Upper lobe of left lung (tissue), 6 donors: ENCODE measurements around the gene GP1BB. TPM values are rescaled to one million over a fixed set of nuclear protein-coding genes. Genes with fewer than 3 reads are reported as not detected.

Source experiments
- ATAC-seq, 2 donors: fragments of 200-7000 bp; cut with Tn5 transposase; one replicate each; pipeline ENCODE4 v1.9.1; 2022; ENCODE audit warnings: mild to moderate bottlenecking in 2 of 2, moderate library complexity in 2 of 2; ENCODE audit not compliant: low FRiP score in 2 of 2
- DNase-seq, 2 donors: peaks; one replicate each; pipeline ENCODE4 v3.0.0-alpha.2; 2019 to 2020
- H3K27ac ChIP-seq, 4 donors: fragments of 200-600 bp; sonication (generic); one replicate each; pipeline ENCODE4 v1.5.1; 2016 to 2019
- H3K27me3 ChIP-seq, 4 donors: fragments of 200-600 bp; sonication (generic); one replicate each; pipeline ENCODE4 v1.5.1; 2017 to 2019
- H3K36me3 ChIP-seq, 4 donors: fragments of 200-600 bp; sonication (generic); one replicate each; pipeline ENCODE4 v1.5.1; 2016 to 2019
- H3K4me1 ChIP-seq, 4 donors: fragments of 200-600 bp; sonication (generic); one replicate each; pipeline ENCODE4 v1.5.1; 2018 to 2019
- H3K4me3 ChIP-seq, 4 donors: fragments of 200-600 bp; sonication (generic); one replicate each; pipeline ENCODE4 v1.5.1; 2017 to 2019; ENCODE audit warnings: mild to moderate bottlenecking in 2 of 4, moderate library complexity in 1 of 4
- H3K9me3 ChIP-seq, 4 donors: fragments of 200-600 bp; sonication (generic); one replicate each; pipeline ENCODE4 v1.5.1; 2018 to 2019
- CTCF ChIP-seq, 6 experiments: fragments of 450-650 bp in 4 of 6; fragments of 200-600 bp in 2 of 6; sonication (generic) in 2 of 6; IDR thresholded peaks; one replicate each; pipeline ENCODE4 v1.5.1; 2016 to 2019; ENCODE audit warnings: antibody characterized with exemption in 6 of 6
- EP300 ChIP-seq, 4 donors: sonication (generic); formaldehyde crosslinking; IDR thresholded peaks; one replicate each; pipeline ENCODE4 v1.5.1; 2017; ENCODE audit warnings: antibody characterized with exemption in 4 of 4, control low read depth in 2 of 4
- POLR2A ChIP-seq, 4 donors: fragments of 450-650 bp; IDR thresholded peaks; one replicate each; pipeline ENCODE4 v1.5.1; 2016 to 2017; ENCODE audit warnings: antibody characterized with exemption in 4 of 4, mild to moderate bottlenecking in 2 of 4
- POLR2AphosphoS5 ChIP-seq, 2 donors: sonication (generic); formaldehyde crosslinking; IDR thresholded peaks; one replicate each; pipeline ENCODE4 v1.5.1; 2017; ENCODE audit warnings: antibody characterized with exemption in 2 of 2
- WGBS, 2 donors: methylation state at CpG; one replicate each; pipeline ENCODE4 v1.1.5; 2017 to 2018; 5-methylcytosine and 5-hydroxymethylcytosine counted together
- total RNA-seq, 6 donors: library from RNA; depleted of rRNA in 4 of 6; stranded (reverse); fragments of >200 nt in 4 of 6; gene quantifications; one replicate each; pipeline versions ENCODE4 v1.1.0 to v1.2.1, GENCODE V29; 2016 to 2021
- donor health status: DM: no; HTN: no; CAD: no; lungs with moderate emphysema.
- donor health status: DM: no; HTN: yes; CAD: no; lungs with severe emphysema.

Gene GP1BB
- total RNA-seq, 6 donors from 2014 or later, result 1.5 to 23.7 (median 6.6) TPM

GRCh38 chr22:19700790-19701419, 22.4 kb upstream of the GP1BB start:
- Histone ChIP-seq H3K4me3 (no peak overlapping the region), H3K4me1 (no peaks in the 10 kb centered on the region), H3K27me3 (no peaks in the 10 kb centered on the region), H3K36me3 (no peaks in the 10 kb centered on the region), H3K9me3 (no peaks in the 10 kb centered on the region), H3K27ac (no peak overlapping the region)
- WGBS, 2 donors, result 86 to 94% methylated on average over 6 of the region's 6 CpGs
- DNase-seq, result no peak
- no peak for ATAC-seq
- TF ChIP-seq POLR2A (IDR thresholded peaks at IDR 0.05) (no peak), EP300 (IDR thresholded peaks at IDR 0.05) (no peak), POLR2AphosphoS5 (IDR thresholded peaks at IDR 0.05) (no peak), CTCF (IDR thresholded peaks at IDR 0.05) (no peak)

GRCh38 chr22:19701420-19702145, 21.8 kb upstream of the GP1BB start:
- TF ChIP-seq POLR2AphosphoS5 (IDR thresholded peaks at IDR 0.05) (no peak), CTCF (IDR thresholded peaks at IDR 0.05) (no peak), EP300 (IDR thresholded peaks at IDR 0.05) (no peak)
- no peak for DNase-seq

GRCh38 chr22:19703869-19704268, 19.5 kb upstream of the GP1BB start:
- DNase-seq (peak; percentile 5 to 34), ATAC-seq (no peak)
- Histone ChIP-seq H3K9me3 (no peaks in the 10 kb centered on the region), H3K4me3 (no peak overlapping the region), H3K36me3 (no peaks in the 10 kb centered on the region), H3K4me1 (peaks cover 0 to 9% (median 0%) of the 10 kb centered on the region in 4 donors), H3K27me3 (no peaks in the 10 kb centered on the region), H3K27ac (no peak overlapping the region)
- 71% methylated on average over 9 of the region's 9 CpGs; no CpG with 5 or more reads in 1 of the 2 donors for WGBS, 2 donors
- TF ChIP-seq POLR2AphosphoS5 (IDR thresholded peaks at IDR 0.05) (no peak), POLR2A (IDR thresholded peaks at IDR 0.05) (no peak), CTCF (IDR thresholded peaks at IDR 0.05) (no peak), EP300 (IDR thresholded peaks at IDR 0.05) (no peak)

More at GRCh38 chr22:19701420-19702145, 21.8 kb upstream of the GP1BB start:
- ATAC-seq, result no peak
- Histone ChIP-seq H3K27ac (no peak overlapping the region), H3K4me3 (no peak overlapping the region), H3K4me1 (no peaks in the 10 kb centered on the region), H3K27me3 (no peaks in the 10 kb centered on the region), H3K36me3 (no peaks in the 10 kb centered on the region), H3K9me3 (no peaks in the 10 kb centered on the region)
- WGBS, 2 donors, result 82 to 85% methylated on average over 10 of the region's 10 CpGs

- 79 to 85% methylated on average over 6 to 15 of the region's 15 CpGs for WGBS, 2 donors
- TF ChIP-seq POLR2AphosphoS5 (IDR thresholded peaks at IDR 0.05) (no peak), CTCF (IDR thresholded peaks at IDR 0.05) (no peak), POLR2A (IDR thresholded peaks at IDR 0.05) (no peak), EP300 (IDR thresholded peaks at IDR 0.05) (no peak)
- H3K27me3 ChIP-seq, result no peaks in the 10 kb centered on the region
- ATAC-seq, result no peak
- peak; percentile 14 to 29 for DNase-seq
- no peaks in the 10 kb centered on the region for H3K36me3 ChIP-seq
- peaks cover 0 to 9% (median 0%) of the 10 kb centered on the region in 4 donors for H3K4me1 ChIP-seq
- H3K4me3 ChIP-seq, result no peak overlapping the region
- no peaks in the 10 kb centered on the region for H3K9me3 ChIP-seq
- no peak overlapping the region for H3K27ac ChIP-seq
Measured at GRCh38 chr22:19704355-19705015, 18.9 kb upstream of the GP1BB start.
